Stimulated activated CD4-positive, alpha-beta T cell treated with anti-CD3 and anti-CD28 coated beads, TNF-alpha, amount 100 ng/mL, for 1 hour (primary cell): ENCODE results near the gene SLC34A1.
"Not testable (repeated sequence)": the region's sequence is repeated elsewhere in the genome, so short reads cannot be mapped to it uniquely, and the experiment has no call there.

Source experiments
- DNase-seq, 3 donors: peaks; one replicate each; pipeline ENCODE4 v3.0.0-alpha.2; 2020; ENCODE audit warnings: low read depth in 3 of 3, low spot score in 1 of 3

SLC34A1 gene

DNA sequence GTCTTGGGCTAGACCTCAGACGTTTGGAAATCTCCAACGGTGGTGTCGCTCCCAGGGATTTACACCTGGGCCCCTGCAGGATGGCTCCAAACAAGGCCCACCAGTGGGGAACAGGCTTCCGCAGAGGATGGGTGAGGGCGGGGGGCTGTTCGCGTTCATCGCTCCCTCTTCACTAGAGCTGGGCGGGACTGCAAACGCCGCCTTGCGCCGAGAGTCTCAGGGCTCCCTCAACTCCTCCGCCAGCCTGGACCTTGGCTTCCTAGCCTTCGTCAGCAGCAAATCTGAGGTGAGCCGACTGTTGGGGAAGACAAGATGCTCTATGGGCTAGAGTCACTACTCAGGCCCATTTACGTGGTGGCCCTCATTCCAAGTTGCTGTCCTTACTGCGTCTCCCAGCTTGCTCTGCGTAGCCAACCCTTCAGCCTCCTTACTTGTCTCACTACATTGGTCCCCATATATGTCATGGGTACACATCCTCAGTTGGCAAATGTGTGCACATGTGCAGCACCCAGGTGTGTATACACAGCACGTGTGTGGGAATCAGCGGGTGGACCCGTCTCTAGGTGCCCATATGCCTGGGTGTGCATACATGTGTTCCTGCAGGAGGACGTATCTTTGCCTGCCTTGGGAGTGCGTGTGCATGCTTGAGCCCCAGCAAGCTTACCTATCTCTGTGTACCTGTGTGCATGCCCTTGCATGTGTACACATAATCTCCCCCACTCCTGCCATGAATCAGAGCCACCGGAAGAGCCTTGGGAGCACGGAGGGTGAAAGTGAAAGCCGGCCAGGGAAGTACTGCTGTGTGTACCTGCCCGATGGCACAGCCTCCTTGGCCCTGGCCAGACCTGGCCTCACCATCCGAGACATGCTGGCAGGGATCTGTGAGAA lies 16.0 kb upstream of the SLC34A1 start:
- DNase-seq = no peak

DNA sequence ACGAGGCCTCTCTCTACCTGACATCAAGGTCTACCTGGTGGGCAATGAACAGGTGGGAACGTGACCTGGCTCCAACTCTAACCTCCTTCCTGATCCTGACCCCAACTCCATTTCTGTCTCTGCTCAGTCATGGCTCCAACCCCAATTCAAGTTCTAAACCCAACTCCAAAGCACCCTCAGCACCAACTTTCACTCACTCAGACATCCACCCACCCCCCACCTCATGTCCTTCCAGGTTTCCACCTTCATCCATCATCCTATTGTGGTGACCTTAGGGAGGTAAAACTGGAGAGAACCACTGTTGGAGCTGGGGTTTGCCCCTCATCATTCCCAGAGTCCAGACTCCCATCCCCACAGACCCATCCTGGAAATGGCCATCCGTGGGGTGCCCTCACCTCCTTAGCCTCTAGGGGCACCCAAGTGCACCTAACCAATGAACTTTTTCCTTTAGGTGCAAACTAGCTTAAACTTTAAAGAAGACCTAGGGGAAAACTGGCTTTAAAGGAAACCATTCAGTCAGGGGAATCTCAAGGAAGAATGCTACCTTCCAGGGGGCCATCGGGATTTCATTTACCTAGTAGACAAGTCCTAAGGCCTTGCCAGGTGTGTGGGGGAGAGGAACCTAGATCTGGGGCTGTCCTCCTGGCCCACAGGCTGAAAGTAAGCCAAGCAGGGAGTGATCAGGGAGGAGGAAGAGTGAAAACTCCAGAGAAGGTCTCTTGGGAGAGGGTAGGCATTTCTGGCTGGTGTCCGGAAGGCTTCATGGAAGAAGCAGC lies 15.2 kb upstream of the SLC34A1 start:
- DNase-seq = no peak

DNA sequence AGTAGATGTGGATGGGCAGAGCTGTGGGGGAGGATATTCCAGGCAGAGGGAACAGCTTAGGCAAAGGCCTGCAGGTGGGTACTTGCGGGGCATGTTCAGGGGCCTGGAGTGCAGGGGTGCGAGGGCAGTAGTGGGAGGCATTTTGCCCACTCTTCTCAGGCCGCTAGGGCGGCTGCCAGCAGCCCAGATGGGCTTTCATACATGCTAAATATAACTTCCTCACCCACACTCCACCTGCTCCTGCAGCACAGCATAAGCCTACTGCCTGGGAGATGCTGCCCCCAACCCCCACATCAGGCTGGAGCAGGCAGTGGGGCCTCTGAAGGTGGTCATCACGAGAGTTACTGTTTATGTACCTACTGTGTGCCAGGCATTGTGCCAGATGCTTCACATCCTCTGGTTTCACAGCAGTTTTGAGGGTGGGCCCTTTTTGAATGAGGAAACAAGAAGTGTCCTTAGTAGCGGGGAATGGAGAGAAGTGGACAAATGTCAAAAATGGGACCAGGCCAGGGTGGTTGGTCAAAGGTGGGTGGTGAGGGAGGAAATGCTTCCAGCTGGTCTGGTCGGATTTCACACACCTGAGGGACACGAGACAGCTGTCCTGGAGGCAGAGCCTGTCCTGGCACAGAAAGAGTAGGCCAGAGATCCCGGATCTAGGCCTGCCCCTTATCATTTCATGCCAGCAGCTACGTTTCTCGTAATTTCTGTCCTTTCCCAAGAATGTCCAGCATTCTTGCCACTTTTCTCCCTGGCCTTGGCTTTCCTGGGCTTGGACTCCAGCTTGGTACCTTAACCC lies 14.4 kb upstream of the SLC34A1 start:
- DNase-seq = no peak

DNA sequence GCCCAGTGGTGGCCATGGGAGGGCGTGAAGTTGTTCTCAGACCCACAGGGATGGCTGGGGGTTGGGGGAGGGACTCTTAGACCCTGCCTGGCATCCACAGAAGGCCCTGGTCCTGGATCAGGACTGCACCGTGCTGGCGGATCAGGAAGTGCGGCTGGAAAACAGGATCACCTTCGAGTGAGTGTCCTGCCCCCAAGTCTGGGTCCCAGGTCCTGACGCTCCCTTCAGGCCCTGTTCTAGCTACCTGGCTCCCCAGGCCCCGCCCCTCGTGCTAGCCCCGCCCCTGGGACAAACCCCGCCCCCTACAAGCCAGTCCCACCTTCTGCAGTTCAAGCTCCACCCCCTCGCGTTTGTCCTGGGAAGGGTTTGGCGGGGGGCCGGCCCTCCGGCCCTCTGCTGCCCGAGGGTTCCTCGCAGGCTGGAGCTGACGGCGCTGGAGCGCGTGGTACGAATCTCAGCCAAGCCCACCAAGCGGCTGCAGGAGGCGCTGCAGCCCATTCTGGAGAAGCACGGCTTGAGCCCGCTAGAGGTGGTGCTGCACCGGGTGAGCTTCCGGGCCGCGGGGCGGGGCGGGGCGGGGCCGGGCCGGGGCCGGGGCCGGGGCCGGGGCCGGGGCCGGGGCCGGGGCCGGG lies 13.6 kb upstream of the SLC34A1 start:
- DNase-seq = peak in 1 of 3 donors; percentile 59

DNA sequence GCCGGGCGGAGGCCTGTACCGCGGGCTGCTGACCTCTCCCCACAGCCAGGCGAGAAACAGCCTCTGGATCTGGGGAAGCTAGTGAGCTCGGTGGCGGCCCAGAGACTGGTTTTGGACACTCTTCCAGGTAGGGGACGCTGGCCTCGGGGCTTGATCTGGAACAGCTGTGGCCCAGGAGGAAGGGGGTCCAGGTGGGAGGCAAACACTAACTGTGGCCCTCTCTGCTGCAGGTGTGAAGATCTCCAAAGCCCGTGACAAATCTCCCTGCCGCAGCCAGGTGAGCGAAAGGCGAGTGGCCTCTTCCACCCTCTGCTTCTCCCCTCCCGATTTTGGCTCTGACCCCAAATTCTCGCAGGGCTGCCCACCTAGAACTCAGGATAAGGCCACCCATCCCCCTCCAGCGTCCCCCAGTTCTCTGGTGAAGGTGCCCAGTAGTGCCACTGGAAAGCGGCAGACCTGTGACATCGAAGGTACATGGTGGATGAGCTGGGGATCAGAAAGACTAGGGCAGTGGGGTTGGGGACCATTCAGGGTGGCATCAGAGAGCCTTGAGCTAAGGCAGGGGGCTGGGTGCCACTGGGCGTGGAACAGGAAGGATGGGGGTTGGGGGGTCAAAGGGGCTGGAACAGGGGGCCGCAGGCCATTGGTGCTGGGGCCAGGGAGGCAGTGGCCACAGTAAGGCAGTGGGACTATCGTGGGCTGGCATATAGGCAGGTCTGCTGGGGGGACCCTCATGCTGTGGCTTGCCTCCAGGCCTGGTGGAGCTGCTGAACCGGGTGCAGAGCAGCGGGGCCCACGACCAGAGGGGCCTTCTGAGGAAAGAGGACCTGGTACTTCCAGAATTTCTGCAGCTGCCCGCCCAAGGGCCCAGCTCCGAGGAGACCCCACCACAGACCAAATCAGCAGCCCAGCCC lies 12.9 kb upstream of the SLC34A1 start:
- no peak for DNase-seq

DNA sequence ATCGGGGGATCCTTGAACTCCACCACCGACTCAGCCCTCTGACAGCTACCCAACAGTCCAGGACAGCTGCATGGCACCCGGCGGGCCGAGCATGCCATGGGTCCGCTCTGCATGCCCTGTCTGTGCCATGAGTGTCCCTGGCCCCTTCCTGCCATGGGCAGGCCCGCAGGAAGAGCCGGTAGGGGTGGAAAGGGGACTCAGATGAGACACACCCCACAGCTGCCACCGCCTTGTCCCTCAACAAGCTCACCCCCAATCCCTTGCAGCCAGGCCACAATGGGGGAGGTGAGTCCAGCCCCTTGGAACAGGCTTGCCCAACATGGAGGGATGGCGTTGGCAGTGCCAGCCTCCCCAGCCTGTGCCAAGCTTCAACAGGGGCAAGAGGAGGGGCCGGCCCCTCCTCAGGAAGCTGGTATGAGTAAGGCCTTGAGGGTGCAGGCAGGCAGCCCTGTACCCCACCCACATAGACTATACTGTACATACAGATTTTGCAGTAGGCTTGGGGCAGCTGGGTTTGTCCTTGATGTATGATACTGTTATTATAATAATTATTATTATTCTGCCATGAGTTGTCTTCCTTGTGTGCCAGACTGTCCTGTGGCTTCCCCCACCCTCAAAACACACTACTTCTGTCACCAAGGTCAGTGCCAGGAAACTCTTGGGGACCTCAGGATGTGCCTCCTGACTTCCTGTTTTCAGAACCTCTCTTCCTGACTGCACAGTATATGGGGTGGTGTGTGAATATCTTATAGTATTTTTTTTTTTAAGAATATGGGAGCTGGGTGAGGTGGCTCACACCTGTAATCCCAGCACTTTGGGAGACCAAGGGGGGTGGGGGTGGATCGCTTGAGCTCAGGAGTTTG lies 12.0 kb upstream of the SLC34A1 start:
- no peak for DNase-seq

DNA sequence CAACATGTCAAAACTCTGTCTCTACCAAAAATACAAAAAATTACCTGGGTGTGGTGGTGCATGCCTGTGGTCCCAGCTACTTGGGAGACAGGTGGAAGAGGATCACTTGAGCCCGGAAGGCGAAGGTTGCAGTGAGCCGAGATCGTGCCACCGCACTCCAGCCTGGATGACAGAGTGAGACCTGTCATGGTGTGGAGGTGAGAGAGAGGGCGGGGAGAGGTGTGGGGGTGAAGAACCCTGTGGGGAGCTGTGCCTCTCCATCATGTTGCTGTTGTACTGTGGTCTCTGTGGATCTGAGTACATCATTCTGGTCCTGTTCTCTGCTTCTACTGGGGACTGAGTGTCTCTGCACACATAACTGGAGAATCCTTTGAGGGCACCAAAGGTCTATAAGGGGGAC lies 11.3 kb upstream of the SLC34A1 start:
- no peak for DNase-seq

DNA sequence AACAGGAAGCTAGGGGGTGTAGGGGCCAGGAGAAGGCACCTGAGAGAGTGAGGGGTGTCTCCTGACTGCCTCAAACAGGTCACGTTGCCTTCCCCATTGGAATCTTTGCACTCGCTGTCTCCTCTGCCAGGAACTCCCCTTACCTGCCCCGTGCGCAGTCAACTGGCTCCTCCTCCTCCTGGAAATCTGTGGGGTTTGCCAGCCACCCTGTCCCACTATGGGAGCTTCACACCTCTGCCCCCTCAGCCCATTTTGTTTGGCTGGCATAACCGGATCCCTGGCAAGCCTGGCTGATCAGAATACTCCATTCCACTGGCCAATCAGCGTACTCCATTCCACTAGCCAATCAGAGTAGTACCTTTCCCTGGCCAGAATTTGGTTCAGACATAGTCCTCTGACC lies 10.4 kb upstream of the SLC34A1 start:
- DNase-seq = no peak

DNA sequence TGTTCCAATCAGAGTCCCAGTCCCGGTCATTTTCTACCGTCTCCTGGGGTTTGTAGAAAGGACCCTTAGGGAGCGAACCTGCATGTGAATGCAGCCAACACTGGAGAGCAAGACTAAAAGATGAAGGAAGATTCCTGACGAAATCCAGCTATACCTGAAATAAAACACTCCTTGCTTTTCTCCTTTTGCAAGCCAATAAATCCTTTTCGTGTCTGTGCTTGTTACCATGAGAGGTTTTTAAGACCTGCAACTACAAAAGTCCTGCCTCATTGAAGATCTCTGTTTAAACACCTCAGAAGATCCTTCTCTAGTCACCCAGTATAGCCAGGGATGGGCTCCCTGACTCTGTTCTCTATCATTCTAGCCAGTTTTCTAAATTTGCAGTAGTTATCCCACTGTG lies 10.0 kb upstream of the SLC34A1 start:
- DNase-seq = no peak

DNA sequence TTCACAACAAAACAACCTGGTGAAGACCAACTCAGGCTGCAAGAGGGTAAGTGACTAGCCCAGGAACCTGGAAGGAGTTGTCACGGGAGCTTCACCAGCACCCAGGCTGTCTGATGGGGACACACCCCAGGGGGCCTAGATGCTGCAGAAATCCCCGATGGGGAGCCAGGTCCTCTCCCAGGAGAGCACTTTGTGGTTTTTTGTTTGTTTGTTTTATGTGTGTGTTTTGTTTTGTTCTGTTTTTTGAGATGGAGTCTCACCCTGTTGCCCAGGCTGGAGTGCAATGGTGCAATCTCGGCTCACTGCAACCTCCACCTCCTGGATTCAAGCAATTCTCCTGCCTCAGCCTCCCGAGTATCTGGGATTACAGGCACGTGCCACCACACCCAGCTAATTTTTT lies 8.7 kb upstream of the SLC34A1 start:
- not testable (repeated sequence) for DNase-seq

DNA sequence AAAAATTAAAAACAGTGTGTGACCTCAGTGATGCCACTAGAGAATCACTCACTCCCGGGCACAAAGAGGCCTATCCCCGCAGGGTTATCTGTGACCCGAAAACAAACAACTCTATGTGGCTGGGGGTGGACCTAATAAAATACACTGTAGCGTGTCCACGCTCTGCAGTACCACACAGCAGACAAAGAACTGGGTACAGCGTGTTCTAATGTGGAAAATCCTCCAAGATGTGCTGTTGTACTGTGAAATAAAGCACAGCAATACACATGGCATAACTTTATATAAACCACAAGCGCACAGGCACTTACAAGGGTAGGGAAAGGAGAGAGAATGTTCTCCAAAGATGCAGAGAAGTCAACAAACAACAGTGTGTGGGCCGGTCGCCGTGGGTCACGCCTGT lies 8.1 kb upstream of the SLC34A1 start:
- no peak for DNase-seq

DNA sequence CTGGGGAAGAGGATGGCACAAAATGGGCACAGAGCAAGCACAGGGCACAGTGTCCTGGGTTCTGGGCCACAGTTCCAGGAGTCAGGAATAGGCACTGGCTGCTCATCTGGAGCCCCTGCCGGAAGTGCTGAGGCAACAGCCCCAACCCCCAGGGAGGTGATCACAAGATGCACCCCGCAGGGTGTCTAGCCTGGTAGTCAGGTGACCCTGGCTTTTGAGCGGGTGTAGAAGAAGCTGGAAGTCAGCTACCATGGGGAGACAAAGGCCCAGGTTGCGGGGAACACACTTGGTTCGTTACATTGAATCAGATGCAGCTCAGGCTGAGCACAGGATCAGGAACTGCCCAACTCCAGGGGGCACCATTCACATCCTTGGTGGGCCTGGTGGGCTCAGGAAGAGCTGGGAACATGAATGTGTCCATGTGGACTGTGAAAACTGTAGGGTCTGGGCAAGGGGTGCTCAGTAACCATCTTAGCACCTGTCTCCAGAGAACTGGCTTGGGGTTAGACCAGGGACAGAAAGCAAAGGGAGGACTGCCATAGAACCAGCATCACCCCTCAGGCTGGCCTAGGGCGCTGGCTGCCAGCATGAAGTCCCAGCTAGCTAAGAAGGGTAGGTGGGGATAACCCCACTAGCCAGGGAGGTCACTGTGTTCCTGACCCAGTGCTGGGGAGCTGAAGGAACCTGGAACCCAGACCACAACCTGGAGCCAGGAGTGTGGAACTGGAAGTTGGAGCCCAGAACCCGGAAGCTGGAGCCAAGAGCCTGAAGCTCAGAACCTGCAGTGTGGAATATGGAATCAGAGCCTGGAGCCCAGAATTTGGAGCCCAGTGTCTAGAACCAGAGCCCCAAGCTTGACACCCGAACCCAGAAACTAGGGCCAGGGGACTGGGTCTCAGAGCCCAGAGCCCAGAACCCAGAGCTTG lies 6.1 kb upstream of the SLC34A1 start:
- DNase-seq = no peak

DNA sequence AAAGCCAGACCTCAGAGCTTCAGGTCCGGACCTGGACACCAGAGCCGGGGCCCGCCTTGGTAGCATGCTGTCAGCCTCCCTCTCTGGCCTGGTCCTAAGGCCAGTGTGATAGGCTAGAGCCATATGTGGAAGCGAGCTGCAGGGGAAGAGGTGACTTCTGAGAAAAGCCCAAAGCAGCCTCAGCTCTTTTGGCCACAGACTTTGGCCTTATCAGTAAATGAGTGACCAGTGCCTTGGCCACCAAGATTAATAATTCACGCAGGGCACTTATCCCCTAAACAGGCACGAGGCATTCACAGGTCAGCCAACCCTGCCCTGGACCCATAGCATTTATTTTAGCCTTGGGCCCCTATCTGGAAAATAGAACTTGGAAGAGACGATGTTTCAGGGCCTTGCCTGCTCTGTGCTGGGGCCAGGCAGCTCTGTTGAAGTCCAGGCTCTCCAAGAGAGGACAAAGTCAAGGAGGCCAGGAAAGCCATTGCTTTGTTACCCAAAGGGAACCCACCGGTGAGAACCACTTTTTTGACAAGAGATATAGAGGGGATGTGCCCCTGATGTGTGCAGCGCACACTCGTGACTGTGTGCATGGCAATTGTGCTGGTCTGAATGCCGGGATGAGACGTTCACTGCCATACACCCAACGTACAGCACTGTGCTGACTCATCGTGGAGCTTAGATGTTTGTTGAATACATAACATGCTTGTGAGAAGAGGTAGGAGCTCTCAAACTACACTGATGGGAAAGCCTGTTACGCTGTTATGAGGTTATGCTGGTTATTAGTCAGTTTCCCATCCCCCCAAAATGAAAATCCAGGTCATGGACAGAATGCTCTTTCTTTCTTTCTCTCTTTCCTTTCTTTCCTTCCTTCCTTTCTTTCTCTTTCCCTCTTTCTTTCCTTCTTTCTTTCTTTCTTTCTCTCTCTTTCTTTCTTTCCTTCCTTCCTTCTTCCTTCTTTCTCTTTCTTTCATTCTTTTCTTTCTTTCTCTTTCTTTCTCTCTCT lies 5.0 kb upstream of the SLC34A1 start:
- DNase-seq = no peak

DNA sequence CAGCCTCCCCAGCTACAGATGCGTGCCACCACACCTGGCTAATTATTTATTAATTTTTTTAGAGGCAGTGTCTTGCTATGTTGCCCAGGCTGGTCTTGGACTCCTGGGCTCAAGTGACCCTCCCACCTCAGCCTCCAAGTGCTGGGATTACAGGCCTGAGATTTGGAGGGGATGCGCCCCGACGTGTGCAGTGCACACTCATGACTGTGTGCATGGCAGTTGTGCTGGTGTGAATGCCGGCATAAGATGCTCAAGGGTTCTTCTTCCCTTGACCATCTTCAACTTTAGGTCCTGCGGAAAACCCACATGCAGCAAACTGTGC lies 3.5 kb upstream of the SLC34A1 start:
- no peak for DNase-seq

DNA sequence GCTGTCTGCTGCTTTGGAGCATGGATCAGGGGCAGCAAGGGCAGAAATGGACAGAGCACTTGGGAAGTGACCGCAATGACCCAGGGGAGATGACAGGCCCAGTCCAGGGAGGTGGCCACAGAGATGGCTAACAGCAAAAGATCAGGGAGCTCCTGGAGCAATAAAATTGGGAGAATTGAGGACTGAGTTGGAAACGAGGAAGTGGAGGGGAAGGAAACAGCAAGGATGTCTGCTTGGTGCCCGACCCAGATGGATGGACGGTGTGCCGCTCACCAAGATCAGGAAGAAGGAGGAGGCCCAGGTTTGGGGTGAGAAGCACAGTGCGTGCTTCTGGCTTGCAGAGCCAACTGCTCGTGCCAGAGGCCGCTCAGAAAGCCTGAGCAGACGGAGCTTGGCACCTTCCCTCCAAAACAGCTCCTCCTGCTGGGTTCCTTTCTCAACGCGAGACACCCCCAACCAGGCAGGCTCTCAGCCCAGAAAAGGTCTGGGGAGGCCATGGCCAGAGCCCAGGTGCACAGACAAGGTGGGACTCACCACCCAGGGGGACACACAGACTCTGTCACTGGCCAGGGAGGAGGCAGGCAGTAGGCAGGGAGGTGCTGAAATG lies 1.7 kb upstream of the SLC34A1 start:
- no peak for DNase-seq

DNA sequence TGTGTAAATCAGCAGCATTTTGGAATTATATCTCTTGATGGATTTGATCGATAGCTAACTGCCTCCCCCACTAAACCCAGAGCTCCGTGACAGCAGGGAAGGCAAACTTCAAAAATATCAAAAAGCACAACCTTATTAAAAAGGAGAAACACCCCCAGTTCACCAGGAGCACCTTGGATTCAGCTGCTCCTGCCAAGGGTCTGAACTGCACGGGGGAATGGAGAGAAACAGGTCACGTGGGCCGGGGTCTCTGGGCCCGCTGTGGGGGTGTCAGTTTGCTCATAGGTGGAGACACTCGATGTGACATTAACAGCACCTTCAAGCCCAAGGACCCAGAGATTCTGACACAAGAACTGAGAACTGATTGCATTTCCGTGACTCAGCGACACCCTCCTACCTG lies 1.1 kb upstream of the SLC34A1 start:
- DNase-seq = no peak

DNA sequence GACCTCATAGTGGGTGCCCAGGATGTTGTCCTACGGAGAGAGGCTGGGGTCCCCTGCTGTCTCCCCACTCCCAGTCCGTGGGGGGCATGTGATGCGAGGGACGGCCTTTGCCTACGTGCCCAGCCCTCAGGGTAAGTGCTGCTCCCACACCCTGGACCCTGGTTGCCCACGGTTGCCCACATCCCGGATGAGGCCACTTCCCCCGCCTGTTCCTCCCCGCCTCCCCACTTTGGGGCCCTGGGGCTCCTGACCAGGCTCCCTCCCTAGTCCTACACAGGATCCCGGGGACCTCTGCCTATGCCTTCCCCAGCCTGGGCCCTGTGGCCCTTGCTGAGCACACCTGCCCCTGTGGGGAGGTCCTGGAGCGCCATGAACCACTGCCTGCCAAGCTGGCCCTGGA lies 1.5 kb downstream of the SLC34A1 start:
- DNase-seq = no peak
